HEK293 (cell line): ENCODE measurements around the gene TTLL3.

ENCODE experiments used
- CTCF ChIA-PET: fragments of 350-600 bp; formaldehyde crosslinking; extraction: SDS; loops from one replicate; lab custom pipeline; 2021; ENCODE audit warnings: antibody characterized with exemption; lab: Yijun Ruan, JAX
- POLR2A ChIA-PET: fragments of 300-600 bp; formaldehyde crosslinking; extraction: SDS; loops from one replicate; lab custom pipeline; 2020; ENCODE audit warnings: antibody characterized with exemption, inconsistent platforms; lab: Yijun Ruan, JAX
- H3K27ac ChIP-seq: fragments of 200-500 bp; sonication (Bioruptor generic); 2 replicates; pipeline ENCODE4 v1.5.1; 2014; ENCODE audit warnings: low read depth, low read length, control low read depth, inconsistent platforms; ENCODE audit errors: extremely low read depth
- H3K36me3 ChIP-seq, 2 experiments: fragments of 200-500 bp in 1 of 2; sonication (Bioruptor generic) in 1 of 2; 1 replicate in 1 of 2; 2 replicates in 1 of 2; pipeline ENCODE4 v1.5.1; 2014 to 2017; ENCODE audit warnings: inconsistent platforms in 2 of 2, low read length in 2 of 2; ENCODE audit not compliant: control insufficient read depth in 2 of 2, insufficient read depth in 1 of 2
- H3K4me1 ChIP-seq: fragments of 200-500 bp; sonication (Bioruptor generic); 2 replicates; pipeline ENCODE4 v1.5.1; 2014; ENCODE audit warnings: mild to moderate bottlenecking, low read length, inconsistent platforms; ENCODE audit not compliant: control insufficient read depth, insufficient read depth
- H3K4me3 ChIP-seq: 2 replicates; pipeline ENCODE4 v1.5.1; 2011; ENCODE audit warnings: low read depth, mild to moderate bottlenecking, control low read depth, low read length, moderate library complexity
- H3K9me3 ChIP-seq: fragments of 200-500 bp; sonication (Bioruptor generic); 2 replicates; pipeline ENCODE4 v1.5.1; 2014; ENCODE audit warnings: low read depth, low read length, inconsistent platforms; ENCODE audit not compliant: control insufficient read depth, insufficient read depth
- EGR2 ChIP-seq: fragments of 450-650 bp; formaldehyde crosslinking; IDR thresholded peaks from 2 replicates; pipeline ENCODE4 v1.5.1; 2016; ENCODE audit warnings: low read depth, missing biosample characterization, missing genetic modification characterization
- GLIS1 ChIP-seq: fragments of 450-650 bp; formaldehyde crosslinking; IDR thresholded peaks from 2 replicates; pipeline ENCODE4 v1.5.1; 2016; ENCODE audit warnings: missing biosample characterization, missing genetic modification characterization
- HOXA7 ChIP-seq: sonication (generic); formaldehyde crosslinking; IDR thresholded peaks from 2 replicates; pipeline ENCODE4 v1.8.1; 2022; ENCODE audit warnings: missing genetic modification reagents, borderline replicate concordance
- RBAK ChIP-seq: fragments of 450-650 bp; formaldehyde crosslinking; IDR thresholded peaks from 2 replicates; pipeline ENCODE4 v1.5.1; 2016; ENCODE audit warnings: missing biosample characterization, missing genetic modification characterization
- SP3 ChIP-seq: fragments of 450-650 bp; formaldehyde crosslinking; IDR thresholded peaks from 2 replicates; pipeline ENCODE4 v1.5.1; 2016; ENCODE audit warnings: missing biosample characterization, missing genetic modification characterization
- WT1 ChIP-seq: fragments of 450-650 bp; formaldehyde crosslinking; IDR thresholded peaks from 2 replicates; pipeline ENCODE4 v1.5.1; 2016; ENCODE audit warnings: missing biosample characterization, missing genetic modification characterization
- YY2 ChIP-seq: fragments of 450-650 bp; formaldehyde crosslinking; IDR thresholded peaks from 2 replicates; pipeline ENCODE4 v1.5.1; 2016; ENCODE audit warnings: missing biosample characterization, missing genetic modification characterization
- ZBTB48 ChIP-seq: fragments of 450-650 bp; formaldehyde crosslinking; IDR thresholded peaks from 2 replicates; pipeline ENCODE4 v1.5.1; 2016; ENCODE audit warnings: missing biosample characterization, missing genetic modification characterization
- ZFHX2 ChIP-seq: fragments of 450-650 bp; formaldehyde crosslinking; conservative IDR thresholded peaks from 2 replicates; pipeline ENCODE4 v1.5.1; 2016; ENCODE audit warnings: missing biosample characterization, missing genetic modification characterization
- ZNF324 ChIP-seq: fragments of 450-650 bp; formaldehyde crosslinking; IDR thresholded peaks from 2 replicates; pipeline ENCODE4 v1.5.1; 2016; ENCODE audit warnings: missing biosample characterization, missing genetic modification characterization
- ZNF350 ChIP-seq: fragments of 450-650 bp; formaldehyde crosslinking; IDR thresholded peaks from 2 replicates; pipeline ENCODE4 v1.5.0; 2017; ENCODE audit warnings: missing biosample characterization, mild to moderate bottlenecking, missing genetic modification characterization
- ZNF510 ChIP-seq: fragments of 450-650 bp; formaldehyde crosslinking; IDR thresholded peaks from 2 replicates; pipeline ENCODE4 v1.5.1; 2018; ENCODE audit warnings: mild to moderate bottlenecking, missing genetic modification characterization, missing biosample characterization; ENCODE audit not compliant: insufficient replicate concordance
- ZNF548 ChIP-seq: fragments of 450-650 bp; formaldehyde crosslinking; IDR thresholded peaks from 2 replicates; pipeline ENCODE4 v1.5.1; 2016; ENCODE audit warnings: missing biosample characterization, missing genetic modification characterization
- ZNF561 ChIP-seq: fragments of 450-650 bp; IDR thresholded peaks from 2 replicates; pipeline ENCODE4 v1.5.1; 2018; ENCODE audit warnings: missing biosample characterization, missing genetic modification characterization, borderline replicate concordance
- ZNF660 ChIP-seq: fragments of 450-650 bp; IDR thresholded peaks from 2 replicates; pipeline ENCODE4 v1.5.1; 2018; ENCODE audit warnings: missing biosample characterization, mild to moderate bottlenecking, missing genetic modification characterization
- ZNF843 ChIP-seq: fragments of 450-650 bp; formaldehyde crosslinking; IDR thresholded peaks from 2 replicates; pipeline ENCODE4 v1.5.1; 2016; ENCODE audit warnings: missing biosample characterization, missing genetic modification characterization
- TF ChIP-seq, protein P1 (sequence below): fragments of 450-650 bp; formaldehyde crosslinking; IDR thresholded peaks from 2 replicates; pipeline ENCODE4 v1.5.1; 2016; ENCODE audit warnings: missing biosample characterization, missing genetic modification characterization
- TF ChIP-seq, protein P2 (sequence below): fragments of 450-650 bp; formaldehyde crosslinking; IDR thresholded peaks from 2 replicates; pipeline ENCODE4 v1.5.1; 2017; ENCODE audit warnings: missing biosample characterization, missing genetic modification characterization
- TF ChIP-seq, protein P3 (sequence below): fragments of 450-650 bp; formaldehyde crosslinking; IDR thresholded peaks from 2 replicates; pipeline ENCODE4 v1.5.1; 2016; ENCODE audit warnings: missing biosample characterization, missing genetic modification characterization
- TF ChIP-seq, protein P4 (sequence below): fragments of 450-650 bp; formaldehyde crosslinking; IDR thresholded peaks from 2 replicates; pipeline ENCODE4 v1.5.1; 2016; ENCODE audit warnings: missing biosample characterization, missing genetic modification characterization

Gene TTLL3

DNA sequence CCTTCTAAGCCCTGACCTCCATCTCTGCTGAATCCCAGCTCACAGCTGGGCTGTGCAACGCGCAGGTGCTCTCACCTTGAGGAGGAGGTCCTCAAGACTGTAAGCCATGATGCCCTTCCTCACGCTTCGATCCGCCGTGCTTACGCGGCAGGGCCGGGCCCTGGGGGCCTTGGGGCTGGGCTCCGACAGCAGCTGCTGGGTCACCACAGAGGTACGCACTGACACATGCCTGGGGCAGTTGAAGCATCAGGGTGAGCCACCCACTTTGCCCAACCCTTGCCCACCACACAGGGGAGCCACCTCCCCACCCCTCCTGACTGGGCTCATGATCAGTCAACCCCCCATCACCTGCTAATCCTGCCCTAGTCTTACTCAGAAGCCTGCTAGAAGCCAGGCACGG lies 66.9 kb downstream of the TTLL3 start (continued):
- TF ChIP-seq HOXA7 (CRISPR knock-in tag) (no peak), EGR2 (no peak), ZNF350 (tag by site-specific recombination) (no peak), ZNF510 (tag by site-specific recombination) (no peak), ZBTB48 (no peak), ZNF324 (tag by site-specific recombination) (no peak), RBAK (tag by site-specific recombination) (no peak)
- TF ChIP-seq, protein P1, sequence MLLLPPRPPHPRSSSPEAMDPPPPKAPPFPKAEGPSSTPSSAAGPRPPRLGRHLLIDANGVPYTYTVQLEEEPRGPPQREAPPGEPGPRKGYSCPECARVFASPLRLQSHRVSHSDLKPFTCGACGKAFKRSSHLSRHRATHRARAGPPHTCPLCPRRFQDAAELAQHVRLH = no peak

DNA sequence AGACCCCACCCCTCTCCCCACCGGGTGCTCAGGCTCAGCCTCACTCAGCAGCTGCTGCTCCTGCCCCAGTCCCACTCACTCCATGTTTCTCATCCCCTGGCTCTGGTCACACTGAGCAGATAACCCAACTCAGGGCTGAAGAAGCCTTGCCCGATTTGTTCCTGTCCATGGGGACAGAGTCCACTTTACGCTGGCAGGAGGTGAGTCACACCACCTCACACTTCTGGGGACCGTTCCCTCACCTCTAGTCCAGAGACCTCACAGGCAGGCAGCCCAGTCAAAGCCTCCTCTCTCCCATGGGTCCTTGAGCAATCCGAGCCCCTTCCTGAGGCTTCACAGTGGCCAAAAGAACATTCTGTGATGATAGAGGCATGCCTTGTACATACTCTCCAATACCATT lies 68.6 kb downstream of the TTLL3 start:
- POLR2A ChIA-PET = interaction anchor here (2.1 kb wide), 1 partner anchor 54 kb away, joined by 4 read pairs; the partner anchor contains the start of gene CRELD1

DNA sequence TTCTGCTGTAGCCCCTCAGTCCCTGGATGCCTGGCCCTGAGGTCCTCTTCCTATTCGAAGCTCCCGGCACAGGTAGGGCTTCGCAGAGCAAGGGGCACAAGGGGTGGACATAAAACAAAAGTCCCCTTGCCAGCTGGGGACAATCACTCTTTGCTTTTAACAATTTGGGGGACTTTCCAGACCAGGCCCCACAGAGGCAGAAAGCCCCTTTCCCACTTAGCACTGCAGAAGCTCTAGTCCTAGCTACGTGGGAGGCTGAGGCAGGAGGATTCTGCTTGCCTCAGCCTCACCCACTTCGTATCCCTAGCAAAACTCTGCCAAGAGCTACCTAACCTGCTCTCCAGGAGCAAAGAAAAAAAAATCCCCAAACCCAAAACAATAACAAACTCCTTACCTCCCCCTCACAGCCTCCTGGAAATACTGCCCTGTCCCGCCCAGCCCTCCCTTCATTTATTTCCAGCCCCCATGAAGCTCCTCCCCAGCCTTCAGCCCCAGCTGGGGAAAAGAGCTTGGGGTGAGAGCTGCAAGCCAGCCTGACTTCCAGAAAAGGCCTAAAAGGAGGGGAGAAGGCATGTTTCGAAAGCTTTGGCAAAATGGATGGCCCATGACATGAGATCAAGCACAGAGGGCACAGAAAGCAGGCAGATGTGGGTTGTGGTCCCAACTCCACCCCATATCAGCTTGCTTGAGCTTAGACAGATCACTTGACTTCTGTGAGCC lies 69.9 kb downstream of the TTLL3 start, which contains the start of gene CIDEC:
TSS of gene CIDEC (minus strand) at position 424 of the 720 bp plus-strand sequence. CDS start 1,767 bp downstream, outside the sequence.
- Histone ChIP-seq H3K36me3 (no peaks in the 10 kb centered on the region), H3K9me3 (no peaks in the 10 kb centered on the region), H3K27ac (no peak within 1 kb of the TSS), H3K4me1 (no peaks in the 10 kb centered on the region), H3K4me3 (no peak within 1 kb of the TSS)
- POLR2A ChIA-PET = interaction anchor here (0.7 to 2.1 kb wide), 3 partner anchors 11 to 53 kb away, joined by 3 to 4 read pairs (median 3); partner anchors contain the start of gene CRELD1
- TF ChIP-seq, protein P2, sequence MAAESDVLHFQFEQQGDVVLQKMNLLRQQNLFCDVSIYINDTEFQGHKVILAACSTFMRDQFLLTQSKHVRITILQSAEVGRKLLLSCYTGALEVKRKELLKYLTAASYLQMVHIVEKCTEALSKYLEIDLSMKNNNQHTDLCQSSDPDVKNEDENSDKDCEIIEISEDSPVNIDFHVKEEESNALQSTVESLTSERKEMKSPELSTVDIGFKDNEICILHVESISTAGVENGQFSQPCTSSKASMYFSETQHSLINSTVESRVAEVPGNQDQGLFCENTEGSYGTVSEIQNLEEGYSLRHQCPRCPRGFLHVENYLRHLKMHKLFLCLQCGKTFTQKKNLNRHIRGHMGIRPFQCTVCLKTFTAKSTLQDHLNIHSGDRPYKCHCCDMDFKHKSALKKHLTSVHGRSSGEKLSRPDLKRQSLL (tag by site-specific recombination) = no peak
- no peak for TF ChIP-seq ZNF561 (tag by site-specific recombination)
- no peak for TF ChIP-seq HOXA7 (CRISPR knock-in tag)
- TF ChIP-seq, protein P3, sequence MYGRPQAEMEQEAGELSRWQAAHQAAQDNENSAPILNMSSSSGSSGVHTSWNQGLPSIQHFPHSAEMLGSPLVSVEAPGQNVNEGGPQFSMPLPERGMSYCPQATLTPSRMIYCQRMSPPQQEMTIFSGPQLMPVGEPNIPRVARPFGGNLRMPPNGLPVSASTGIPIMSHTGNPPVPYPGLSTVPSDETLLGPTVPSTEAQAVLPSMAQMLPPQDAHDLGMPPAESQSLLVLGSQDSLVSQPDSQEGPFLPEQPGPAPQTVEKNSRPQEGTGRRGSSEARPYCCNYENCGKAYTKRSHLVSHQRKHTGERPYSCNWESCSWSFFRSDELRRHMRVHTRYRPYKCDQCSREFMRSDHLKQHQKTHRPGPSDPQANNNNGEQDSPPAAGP (tag by site-specific recombination) = 0 out of 2 replicates have a peak, but pooled peaks have one; percentile 19
- no peak for TF ChIP-seq ZBTB48
- TF ChIP-seq EGR2 = peak; percentile 67
- peak; percentile 78 for TF ChIP-seq WT1
- TF ChIP-seq GLIS1 (tag by site-specific recombination) = peak; percentile 28; the same call in 1 of the 2 replicates
- no peak for TF ChIP-seq ZNF548 (tag by site-specific recombination)
- TF ChIP-seq ZNF660 (tag by site-specific recombination) = no peak
- peak; percentile 41; the same call in 1 of the 2 replicates for TF ChIP-seq SP3 (tag by site-specific recombination)
- 0 out of 2 replicates have a peak, but pooled peaks have one; percentile 10 for TF ChIP-seq ZNF843 (tag by site-specific recombination)
- no peak for TF ChIP-seq YY2
- peak; percentile 48 for TF ChIP-seq ZFHX2 (tag by site-specific recombination)
- CTCF ChIA-PET = interaction anchor here (0.6 to 1.6 kb wide), 4 partner anchors 9 to 242 kb away, joined by 3 read pairs; no protein-coding TSS in a partner anchor

More for the DNA sequence above, 68.6 kb downstream of the TTLL3 start:
- TF ChIP-seq, protein P4, sequence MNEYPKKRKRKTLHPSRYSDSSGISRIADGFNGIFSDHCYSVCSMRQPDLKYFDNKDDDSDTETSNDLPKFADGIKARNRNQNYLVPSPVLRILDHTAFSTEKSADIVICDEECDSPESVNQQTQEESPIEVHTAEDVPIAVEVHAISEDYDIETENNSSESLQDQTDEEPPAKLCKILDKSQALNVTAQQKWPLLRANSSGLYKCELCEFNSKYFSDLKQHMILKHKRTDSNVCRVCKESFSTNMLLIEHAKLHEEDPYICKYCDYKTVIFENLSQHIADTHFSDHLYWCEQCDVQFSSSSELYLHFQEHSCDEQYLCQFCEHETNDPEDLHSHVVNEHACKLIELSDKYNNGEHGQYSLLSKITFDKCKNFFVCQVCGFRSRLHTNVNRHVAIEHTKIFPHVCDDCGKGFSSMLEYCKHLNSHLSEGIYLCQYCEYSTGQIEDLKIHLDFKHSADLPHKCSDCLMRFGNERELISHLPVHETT = no peak
- Histone ChIP-seq H3K9me3 (no peaks in the 10 kb centered on the region), H3K4me3 (no peak overlapping the region), H3K27ac (no peak overlapping the region), H3K36me3 (no peaks in the 10 kb centered on the region), H3K4me1 (no peaks in the 10 kb centered on the region)
- CTCF ChIA-PET = no interaction called here
